Mononuclear cell (primary cell): ENCODE measurements around the gene JOSD1. TPM values are rescaled to one million over a fixed set of nuclear protein-coding genes. Genes with fewer than 3 reads are reported as not detected.

Experiments
- H3K27me3 ChIP-seq: 2 replicates; pipeline ENCODE4 v1.6.0; 2011; ENCODE audit warnings: low read length, control low read depth; ENCODE audit not compliant: insufficient read depth
- H3K4me1 ChIP-seq: 2 replicates; pipeline ENCODE4 v1.5.1; 2011; ENCODE audit warnings: mild to moderate bottlenecking, low read length, control low read depth; ENCODE audit not compliant: insufficient read depth
- H3K4me3 ChIP-seq: 2 replicates; pipeline ENCODE4 v1.5.1; 2011; ENCODE audit warnings: mild to moderate bottlenecking, low read length, moderate library complexity
- H3K9me3 ChIP-seq: 2 replicates; pipeline ENCODE4 v1.5.1; 2011; ENCODE audit warnings: low read depth, mild to moderate bottlenecking, control low read depth, low read length
- total RNA-seq: library from RNA; depleted of rRNA; stranded (reverse); fragments of >200 nt; gene quantifications from one replicate; pipeline ENCODE4 v1.2.3, GENCODE V29; 2012

Gene JOSD1
- total RNA-seq, 1 donor: 187 TPM

- H3K9me3 ChIP-seq: no peaks in the 10 kb centered on the region
- H3K4me1 ChIP-seq: no peaks in the 10 kb centered on the region
- no peak overlapping the region for H3K4me3 ChIP-seq
- no peaks in the 10 kb centered on the region for H3K27me3 ChIP-seq
Observed at GRCh38 chr22:38725900-38726655, 25.3 kb upstream of the JOSD1 start.

DNA sequence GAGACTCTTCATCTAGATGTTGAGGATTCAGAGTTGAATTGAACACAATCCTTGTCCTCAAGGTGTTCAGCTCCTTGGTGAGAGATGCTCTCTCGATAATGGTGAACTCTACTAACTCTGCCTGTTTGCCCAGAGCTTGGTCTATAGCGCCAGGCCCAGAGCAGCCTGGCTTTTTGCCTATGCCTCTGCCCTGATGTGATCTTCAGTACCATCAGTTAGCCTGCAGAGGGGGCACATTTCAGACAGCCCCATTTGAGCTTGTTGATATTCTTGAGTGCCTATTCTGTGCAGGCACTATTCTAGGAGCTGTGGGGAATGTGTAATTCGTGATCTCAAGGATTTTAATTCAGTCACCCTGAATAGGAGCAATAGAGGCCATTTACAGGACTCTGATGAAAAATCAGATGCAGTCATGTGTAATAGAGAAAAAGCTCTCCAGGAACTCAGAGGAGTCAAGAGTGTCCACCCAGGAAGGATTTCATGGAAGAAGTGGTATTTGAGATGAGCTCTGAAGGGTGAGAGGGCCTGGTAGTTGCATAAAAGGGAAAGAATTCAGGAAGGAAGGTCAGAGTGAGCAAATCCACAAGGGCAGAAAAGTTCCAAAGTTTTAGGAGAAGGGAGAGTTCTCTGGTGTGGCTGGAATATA, 24.3 kb upstream of the JOSD1 start:
- H3K27me3 ChIP-seq: no peaks in the 10 kb centered on the region
- H3K4me3 ChIP-seq: no peak overlapping the region
- H3K9me3 ChIP-seq: no peaks in the 10 kb centered on the region
- H3K4me1 ChIP-seq: no peaks in the 10 kb centered on the region

DNA sequence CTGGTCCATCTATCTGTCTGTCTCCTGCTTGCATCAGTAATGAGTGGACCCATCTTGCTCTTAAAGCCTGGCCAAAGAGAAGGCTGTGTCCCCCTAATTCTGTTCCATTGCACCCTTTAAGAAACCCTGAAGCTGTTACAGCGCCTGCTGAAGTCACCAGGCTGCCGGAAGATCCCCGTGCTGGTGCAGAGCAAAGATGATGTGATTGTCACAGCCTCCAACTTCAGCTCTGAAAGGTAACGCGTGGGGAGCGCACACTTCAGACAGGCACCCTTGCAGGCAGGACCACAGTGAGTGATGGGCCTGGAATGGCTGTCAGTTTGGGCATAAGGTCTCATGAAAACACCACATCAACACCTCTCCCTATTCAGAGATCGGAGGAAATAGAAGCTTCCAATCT, 23.4 kb upstream of the JOSD1 start:
- no peaks in the 10 kb centered on the region for H3K4me1 ChIP-seq

DNA sequence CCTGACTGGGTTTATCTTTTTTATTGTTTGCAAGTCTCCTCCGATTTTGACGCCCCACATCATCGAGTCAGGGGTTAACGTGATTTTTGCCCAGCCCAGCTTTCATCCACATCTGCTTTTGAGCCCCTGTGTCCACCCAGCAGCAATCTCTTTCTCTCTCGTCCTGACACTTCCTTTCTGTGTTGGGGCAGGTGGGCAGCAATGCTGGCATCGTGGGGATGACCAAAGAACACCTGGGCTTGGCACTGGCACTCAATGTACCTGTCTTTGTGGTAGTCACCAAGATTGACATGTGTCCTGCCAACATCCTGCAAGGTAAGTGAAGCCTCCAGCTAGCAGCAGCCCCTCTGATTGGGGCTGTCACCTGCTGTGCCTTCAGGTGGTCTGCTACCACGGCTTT, 20.8 kb upstream of the JOSD1 start:
- Histone ChIP-seq H3K4me3 (no peak overlapping the region), H3K9me3 (no peaks in the 10 kb centered on the region), H3K27me3 (no peaks in the 10 kb centered on the region), H3K4me1 (no peaks in the 10 kb centered on the region)

More for the DNA sequence above, 23.4 kb upstream of the JOSD1 start:
- Histone ChIP-seq H3K27me3 (no peaks in the 10 kb centered on the region), H3K9me3 (no peaks in the 10 kb centered on the region), H3K4me3 (no peak overlapping the region)

DNA sequence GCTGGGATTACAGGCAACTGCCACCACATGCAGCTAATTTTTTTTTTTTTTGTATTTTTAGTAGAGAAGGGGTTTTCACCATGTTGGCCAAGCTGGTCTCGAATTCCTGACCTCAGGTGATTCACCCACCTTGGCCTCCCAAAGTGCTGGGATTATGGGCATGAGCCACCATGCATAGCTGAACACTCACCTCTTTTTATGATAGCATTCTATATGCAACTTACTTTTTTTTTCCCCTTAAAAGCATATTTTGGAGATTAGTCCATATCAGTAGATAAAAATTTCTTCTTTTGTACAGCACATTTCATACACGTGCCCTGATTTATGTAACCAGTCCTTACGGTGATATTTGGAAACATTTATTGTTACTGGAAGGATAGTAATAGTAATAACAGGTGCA, 19.6 kb upstream of the JOSD1 start:
- no peaks in the 10 kb centered on the region for H3K9me3 ChIP-seq
- no peaks in the 10 kb centered on the region for H3K4me1 ChIP-seq
- H3K4me3 ChIP-seq: no peak overlapping the region
- H3K27me3 ChIP-seq: no peaks in the 10 kb centered on the region

- Histone ChIP-seq H3K4me1 (no peaks in the 10 kb centered on the region), H3K9me3 (no peaks in the 10 kb centered on the region), H3K4me3 (no peak overlapping the region), H3K27me3 (no peaks in the 10 kb centered on the region)
Observed at GRCh38 chr22:38719196-38719595, 18.5 kb upstream of the JOSD1 start.

GRCh38 chr22:38718414-38718813, 17.7 kb upstream of the JOSD1 start:
- Histone ChIP-seq H3K4me3 (no peak overlapping the region), H3K27me3 (no peaks in the 10 kb centered on the region), H3K4me1 (peaks cover 6% of the 10 kb centered on the region), H3K9me3 (no peaks in the 10 kb centered on the region)

DNA sequence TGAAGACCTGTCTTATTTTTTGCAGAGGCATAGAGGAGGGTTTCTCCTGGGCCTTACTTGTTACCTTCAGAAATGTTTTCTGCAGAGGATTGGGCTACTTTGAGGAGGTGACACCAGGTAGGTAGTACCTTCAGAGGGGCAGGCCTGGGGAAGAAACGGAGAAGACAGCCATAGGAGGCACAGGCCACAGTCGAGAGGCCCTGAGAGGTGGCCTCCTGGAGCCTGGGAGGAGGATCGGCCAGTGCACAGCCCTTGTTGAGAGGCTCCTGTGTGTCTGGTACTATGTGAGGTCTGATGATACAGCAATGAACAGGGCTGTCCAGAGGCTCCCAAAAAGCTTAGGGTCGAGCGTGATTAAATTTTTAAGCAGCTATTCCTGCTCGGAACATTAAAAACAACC, 16.5 kb upstream of the JOSD1 start:
- Histone ChIP-seq H3K27me3 (no peaks in the 10 kb centered on the region), H3K9me3 (no peaks in the 10 kb centered on the region)

GRCh38 chr22:38716826-38717225, 16.1 kb upstream of the JOSD1 start:
- Histone ChIP-seq H3K27me3 (no peaks in the 10 kb centered on the region), H3K4me3 (no peak overlapping the region), H3K9me3 (no peaks in the 10 kb centered on the region), H3K4me1 (peaks cover 19% of the 10 kb centered on the region)

More for the DNA sequence above, 16.5 kb upstream of the JOSD1 start:
- Histone ChIP-seq H3K4me1 (peaks cover 17% of the 10 kb centered on the region), H3K4me3 (no peak overlapping the region)

- H3K4me1 ChIP-seq: peaks cover 19% of the 10 kb centered on the region
- no peaks in the 10 kb centered on the region for H3K27me3 ChIP-seq
- no peak overlapping the region for H3K4me3 ChIP-seq
- H3K9me3 ChIP-seq: no peaks in the 10 kb centered on the region
Observed at GRCh38 chr22:38716271-38716670, 15.5 kb upstream of the JOSD1 start.

GRCh38 chr22:38715852-38716251, 15.1 kb upstream of the JOSD1 start:
- H3K4me3 ChIP-seq: no peak overlapping the region
- peaks cover 19% of the 10 kb centered on the region for H3K4me1 ChIP-seq
- no peaks in the 10 kb centered on the region for H3K9me3 ChIP-seq
- no peaks in the 10 kb centered on the region for H3K27me3 ChIP-seq

DNA sequence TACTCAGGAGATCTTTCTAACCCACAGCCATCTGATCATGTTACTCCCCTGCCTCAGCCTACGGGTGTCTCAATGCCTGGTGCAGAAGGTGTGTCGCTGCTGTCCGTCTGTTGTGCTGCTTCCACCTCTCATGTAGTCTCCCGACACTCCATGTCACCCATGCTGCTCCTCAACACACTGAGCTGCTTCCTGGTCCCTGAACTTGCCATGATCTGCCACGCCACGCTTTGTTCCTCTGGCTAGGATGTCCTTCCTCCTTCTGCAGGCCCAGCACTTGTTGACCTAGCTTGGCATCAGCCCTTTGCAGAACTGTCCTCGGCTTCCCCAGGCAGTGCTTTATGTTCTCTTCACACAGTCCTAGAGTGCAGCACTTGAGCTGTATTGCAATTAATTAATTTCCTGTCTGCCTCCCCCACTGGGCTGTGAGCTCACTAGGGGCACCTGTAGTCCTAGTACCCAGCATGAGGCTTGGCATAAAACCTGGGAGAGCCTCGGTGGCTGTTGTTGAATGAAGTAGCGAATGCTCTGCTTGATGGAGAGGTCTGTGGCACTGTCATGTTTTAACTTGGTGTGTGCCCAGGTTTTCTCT, 14.5 kb upstream of the JOSD1 start:
- no peaks in the 10 kb centered on the region for H3K27me3 ChIP-seq
- no peaks in the 10 kb centered on the region for H3K9me3 ChIP-seq
- H3K4me3 ChIP-seq: no peak overlapping the region
- H3K4me1 ChIP-seq: peaks cover 19% of the 10 kb centered on the region

DNA sequence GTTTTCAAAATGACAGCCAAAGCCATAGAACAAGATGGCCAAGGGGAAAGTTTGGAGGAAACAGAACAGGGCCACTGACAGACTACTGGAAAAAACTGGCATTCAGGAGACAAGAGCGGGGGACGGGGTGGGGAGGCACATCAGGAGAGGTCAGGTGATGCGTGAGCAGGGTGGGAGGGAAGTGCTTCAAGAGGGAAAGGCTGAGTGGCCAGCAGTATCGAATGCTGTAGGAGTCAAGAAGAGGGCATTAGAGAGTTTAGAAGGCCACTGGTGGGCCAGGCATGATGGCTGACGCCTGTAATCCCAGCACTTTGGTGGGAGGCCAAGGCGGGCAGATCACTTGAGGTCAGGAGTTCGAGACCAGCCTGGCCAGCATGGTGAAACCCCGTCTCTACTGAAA, 13.2 kb upstream of the JOSD1 start:
- Histone ChIP-seq H3K4me1 (peaks cover 30% of the 10 kb centered on the region), H3K9me3 (no peaks in the 10 kb centered on the region), H3K4me3 (no peak overlapping the region), H3K27me3 (no peaks in the 10 kb centered on the region)

- H3K4me1 ChIP-seq: peaks cover 42% of the 10 kb centered on the region
Observed at GRCh38 chr22:38712486-38713207, 11.9 kb upstream of the JOSD1 start.

GRCh38 chr22:38710866-38711265, 10.1 kb upstream of the JOSD1 start:
- Histone ChIP-seq H3K4me3 (no peak overlapping the region), H3K9me3 (no peaks in the 10 kb centered on the region), H3K27me3 (no peaks in the 10 kb centered on the region), H3K4me1 (peaks cover 54% of the 10 kb centered on the region)

More at GRCh38 chr22:38712486-38713207, 11.9 kb upstream of the JOSD1 start:
- Histone ChIP-seq H3K4me3 (no peak overlapping the region), H3K9me3 (no peaks in the 10 kb centered on the region), H3K27me3 (no peaks in the 10 kb centered on the region)
